Common myeloid progenitor, CD34-positive (primary cell): ENCODE results near the gene EI24.
A peak's percentile ranks its signal among the peaks of the same experiment; 100 is the strongest.

Experiments
- CTCF ChIA-PET: fragments of 350-600 bp; sonication (Branson Sonifier 250); formaldehyde crosslinking; loops from one replicate; lab custom pipeline; 2021; ENCODE audit warnings: antibody characterized with exemption; lab: Charles Lee
- POLR2A ChIA-PET: fragments of 350-600 bp; sonication (Branson Sonifier 250); formaldehyde crosslinking; loops from one replicate; lab custom pipeline; 2021; ENCODE audit warnings: antibody characterized with exemption; lab: Charles Lee
- DNase-seq, 3 donors: peaks; one replicate each; pipeline versions ENCODE4 v3.0.0 to v3.0.0-alpha.2; 2013
- H3K27ac ChIP-seq, 2 experiments: 1 replicate in 1 of 2; 2 replicates in 1 of 2; pipeline ENCODE4 v1.7.0; 2013; ENCODE audit warnings: inconsistent platforms in 2 of 2, low read length in 2 of 2, mild to moderate bottlenecking in 2 of 2, low read depth in 1 of 2, moderate library complexity in 1 of 2; ENCODE audit not compliant: severe bottlenecking in 2 of 2, insufficient read depth in 1 of 2, poor library complexity in 1 of 2
- H3K27me3 ChIP-seq, 5 experiments: replicated peaks in 2 of 5; 1 replicate in 3 of 5; 2 replicates in 2 of 5; pipeline versions ENCODE4 v1.6.1 to v1.7.0; 2013; ENCODE audit warnings: low read length in 4 of 5, mild to moderate bottlenecking in 2 of 5, moderate library complexity in 2 of 5, inconsistent platforms in 1 of 5; ENCODE audit not compliant: insufficient read depth in 5 of 5, control insufficient read depth in 4 of 5
- H3K36me3 ChIP-seq, 4 experiments: 1 replicate in 2 of 4; 2 replicates in 2 of 4; pipeline versions ENCODE4 v1.6.1 to v1.7.0; 2013; ENCODE audit warnings: low read length in 3 of 4, control low read depth in 1 of 4, mild to moderate bottlenecking in 1 of 4; ENCODE audit not compliant: control insufficient read depth in 4 of 4, insufficient read depth in 4 of 4
- H3K4me1 ChIP-seq, 4 experiments: 1 replicate in 3 of 4; 2 replicates in 1 of 4; pipeline versions ENCODE4 v1.6.1 to v1.7.1; 2013; ENCODE audit warnings: low read length in 3 of 4, mild to moderate bottlenecking in 3 of 4, control low read depth in 1 of 4, inconsistent platforms in 1 of 4, moderate library complexity in 1 of 4; ENCODE audit not compliant: control insufficient read depth in 4 of 4, insufficient read depth in 4 of 4; ENCODE audit errors: control extremely low read depth in 1 of 4
- H3K4me3 ChIP-seq, 7 experiments: 1 replicate in 4 of 7; 2 replicates in 3 of 7; pipeline versions ENCODE4 v1.5.1 to v1.7.0; 2013; ENCODE audit warnings: mild to moderate bottlenecking in 7 of 7, low read length in 6 of 7, moderate library complexity in 6 of 7, inconsistent platforms in 2 of 7, low read depth in 2 of 7, control low read depth in 1 of 7; ENCODE audit not compliant: insufficient read depth in 4 of 7, control insufficient read depth in 1 of 7; ENCODE audit errors: extremely low read depth in 1 of 7
- H3K9me3 ChIP-seq, 5 experiments: 1 replicate in 4 of 5; 2 replicates in 1 of 5; pipeline versions ENCODE4 v1.6.1 to v1.7.1; 2013; ENCODE audit warnings: low read length in 4 of 5, mild to moderate bottlenecking in 2 of 5, inconsistent platforms in 1 of 5, low read depth in 1 of 5, moderate library complexity in 1 of 5; ENCODE audit not compliant: control insufficient read depth in 4 of 5, insufficient read depth in 2 of 5; ENCODE audit errors: control extremely low read depth in 1 of 5
- WGBS: methylation state at CpG from one replicate; pipeline ENCODE4 v1.1.5; 2013; ENCODE audit not compliant: insufficient coverage; 5-methylcytosine and 5-hydroxymethylcytosine counted together

The EI24 gene

GRCh38 chr11:125542709-125543108 lies 26.6 kb upstream of the EI24 start:
- H3K4me1 ChIP-seq, result no peaks in the 10 kb centered on the region
- POLR2A ChIA-PET, result no interaction called here
- peak in 1 of 3 donors; percentile 20 for DNase-seq
- H3K36me3 ChIP-seq, result no peaks in the 10 kb centered on the region
- CTCF ChIA-PET, result no interaction called here
- no peak overlapping the region for H3K4me3 ChIP-seq
- no peak overlapping the region for H3K27ac ChIP-seq
- peaks cover 3 to 12% (median 9%) of the 10 kb centered on the region in 5 experiments for H3K9me3 ChIP-seq
- H3K27me3 ChIP-seq, result peaks cover 0 to 2% (median 0%) of the 10 kb centered on the region in 5 experiments

GRCh38 chr11:125550780-125551179 lies 18.5 kb upstream of the EI24 start:
- Histone ChIP-seq H3K9me3 (peaks cover 0 to 51% (median 35%) of the 10 kb centered on the region in 5 experiments), H3K4me1 (no peaks in the 10 kb centered on the region), H3K27me3 (peaks cover 0 to 2% (median 0%) of the 10 kb centered on the region in 5 experiments), H3K4me3 (no peak overlapping the region), H3K27ac (no peak overlapping the region), H3K36me3 (peaks cover 0 to 2% (median 0%) of the 10 kb centered on the region in 4 experiments)
- CTCF ChIA-PET, result no interaction called here
- no peak for DNase-seq
- WGBS, result 100% methylated on average over 1 of the region's 1 CpG
- POLR2A ChIA-PET, result no interaction called here

DNA sequence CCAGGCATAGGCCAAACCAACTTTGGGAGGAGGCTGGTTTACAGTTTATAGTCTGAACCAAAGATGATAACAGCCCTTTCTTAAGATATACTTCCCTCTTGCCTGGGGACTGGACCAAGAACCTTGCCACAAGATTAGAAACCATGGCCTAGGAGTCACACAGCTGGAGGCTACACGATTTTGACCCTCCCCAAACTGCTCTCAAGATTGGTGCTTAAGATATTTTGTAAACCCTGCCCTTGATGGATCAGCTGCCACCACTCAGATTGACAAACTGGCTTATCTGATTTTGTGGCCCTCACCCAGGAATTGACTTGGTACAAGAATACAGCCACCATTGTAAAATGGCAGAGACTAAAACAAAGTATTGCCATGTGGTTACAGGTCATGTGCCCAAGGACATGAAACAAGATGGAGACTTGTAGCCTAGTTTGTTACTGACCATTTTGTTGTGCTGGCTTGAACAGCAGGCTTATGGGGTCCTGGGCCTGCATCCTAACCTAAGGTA lies 17.4 kb upstream of the EI24 start:
- H3K9me3 ChIP-seq, result peaks cover 0 to 55% (median 35%) of the 10 kb centered on the region in 5 experiments
- peaks cover 0 to 2% (median 0%) of the 10 kb centered on the region in 5 experiments for H3K27me3 ChIP-seq
- DNase-seq, result no peak
- WGBS, result 89% methylated on average over 1 of the region's 1 CpG
- ChIA-PET CTCF (interaction anchor here (1.0 to 1.5 kb wide), 3 partner anchors 11 to 18 kb away, joined by 3 to 4 read pairs (median 3); partner anchors contain the start of gene EI24), POLR2A (no interaction called here)
- H3K4me3 ChIP-seq, result no peak overlapping the region
- peaks cover 0 to 2% (median 0%) of the 10 kb centered on the region in 4 experiments for H3K36me3 ChIP-seq
- H3K27ac ChIP-seq, result no peak overlapping the region
- H3K4me1 ChIP-seq, result no peaks in the 10 kb centered on the region

DNA sequence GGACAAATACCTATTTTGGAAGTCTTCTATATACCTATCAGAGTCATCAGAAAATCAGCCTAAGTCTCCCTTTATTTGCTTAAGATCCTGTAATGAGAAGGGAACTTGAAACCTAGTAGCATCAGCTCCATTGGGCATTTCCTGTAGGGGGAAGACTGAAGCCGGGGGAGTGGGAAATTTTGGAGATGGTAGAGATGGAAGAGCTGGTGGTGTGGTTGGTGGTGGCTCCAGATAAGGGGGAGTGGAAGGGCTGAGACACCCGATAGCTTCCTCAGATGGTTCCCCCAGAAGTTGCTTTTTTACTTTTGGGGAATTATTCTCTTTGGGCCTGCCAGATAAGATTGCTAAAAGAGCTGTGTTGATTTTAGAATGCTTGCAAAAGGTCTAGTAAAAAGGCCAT lies 16.4 kb upstream of the EI24 start:
- H3K9me3 ChIP-seq, result peaks cover 0 to 55% (median 35%) of the 10 kb centered on the region in 5 experiments
- H3K4me1 ChIP-seq, result no peaks in the 10 kb centered on the region
- H3K27ac ChIP-seq, result no peak overlapping the region
- POLR2A ChIA-PET, result no interaction called here
- no peak for DNase-seq
- no peaks in the 10 kb centered on the region for H3K27me3 ChIP-seq
- peaks cover 0 to 2% (median 0%) of the 10 kb centered on the region in 4 experiments for H3K36me3 ChIP-seq
- 100% methylated on average over 1 of the region's 2 CpGs for WGBS
- H3K4me3 ChIP-seq, result peak overlapping the region in 1 of 7 experiments; percentile 5
- CTCF ChIA-PET, result interaction anchor here (1.0 to 1.5 kb wide), 3 partner anchors 10 to 17 kb away, joined by 3 to 4 read pairs (median 3); partner anchors contain the start of gene EI24

- WGBS, result 80% methylated on average over 1 of the region's 1 CpG
- H3K27ac ChIP-seq, result peak overlapping the region in 1 of 2 experiments; percentile 23
- peak overlapping the region in 1 of 7 experiments; percentile 5 for H3K4me3 ChIP-seq
- CTCF ChIA-PET, result interaction anchor here (1.5 kb wide), 1 partner anchor 12 kb away, joined by 3 read pairs; no protein-coding TSS in a partner anchor
- peaks cover 0 to 55% (median 35%) of the 10 kb centered on the region in 5 experiments for H3K9me3 ChIP-seq
- peaks cover 0 to 2% (median 0%) of the 10 kb centered on the region in 4 experiments for H3K36me3 ChIP-seq
- POLR2A ChIA-PET, result no interaction called here
- DNase-seq, result peak in 2 of 3 donors; percentile 13
- H3K4me1 ChIP-seq, result no peaks in the 10 kb centered on the region
- no peaks in the 10 kb centered on the region for H3K27me3 ChIP-seq
Observed at GRCh38 chr11:125553357-125553756, 15.9 kb upstream of the EI24 start.

GRCh38 chr11:125554038-125554437 lies 15.2 kb upstream of the EI24 start:
- Histone ChIP-seq H3K27me3 (no peaks in the 10 kb centered on the region), H3K9me3 (peaks cover 0 to 55% (median 35%) of the 10 kb centered on the region in 5 experiments), H3K36me3 (peaks cover 0 to 2% (median 0%) of the 10 kb centered on the region in 4 experiments), H3K4me1 (no peaks in the 10 kb centered on the region), H3K4me3 (no peak overlapping the region), H3K27ac (no peak overlapping the region)
- no peak for DNase-seq
- CTCF ChIA-PET, result interaction anchor here (0.7 to 1.2 kb wide), 2 partner anchors 15 to 141 kb away, joined by 3 to 9 read pairs; partner anchors contain the start of gene EI24
- WGBS, result 95% methylated on average over 3 of the region's 3 CpGs
- POLR2A ChIA-PET, result no interaction called here

DNA sequence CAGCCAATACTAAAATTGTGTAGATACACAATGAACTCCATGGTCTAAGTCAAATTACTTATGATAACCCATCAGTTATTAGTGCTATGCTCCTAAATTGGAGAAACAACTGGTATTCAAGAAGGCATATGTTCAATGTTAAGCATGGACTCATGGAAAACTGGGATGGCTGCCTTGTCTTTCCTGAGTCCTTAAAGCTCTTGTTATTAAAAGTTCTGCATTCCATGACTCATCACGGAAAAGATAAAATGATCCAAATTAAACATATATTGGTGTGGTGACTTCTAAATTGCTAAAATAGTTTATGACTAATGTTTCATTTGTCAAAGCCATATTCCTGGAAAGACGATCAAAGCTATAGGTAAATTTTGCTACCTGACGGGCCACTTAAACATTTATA lies 9.4 kb upstream of the EI24 start:
- no peaks in the 10 kb centered on the region for H3K27me3 ChIP-seq
- DNase-seq, result no peak

More for the DNA sequence above, 9.4 kb upstream of the EI24 start:
- ChIA-PET POLR2A (no interaction called here), CTCF (interaction anchor here (1.2 kb wide), 1 partner anchor 107 kb away, joined by 4 read pairs; no protein-coding TSS in a partner anchor)
- Histone ChIP-seq H3K36me3 (no peaks in the 10 kb centered on the region), H3K4me1 (no peaks in the 10 kb centered on the region), H3K27ac (no peak overlapping the region), H3K4me3 (no peak overlapping the region), H3K9me3 (peaks cover 0 to 13% (median 5%) of the 10 kb centered on the region in 5 experiments)
- WGBS, result 100% methylated on average over 1 of the region's 3 CpGs
